ENCODE data around the gene LGALS13.

DNA sequence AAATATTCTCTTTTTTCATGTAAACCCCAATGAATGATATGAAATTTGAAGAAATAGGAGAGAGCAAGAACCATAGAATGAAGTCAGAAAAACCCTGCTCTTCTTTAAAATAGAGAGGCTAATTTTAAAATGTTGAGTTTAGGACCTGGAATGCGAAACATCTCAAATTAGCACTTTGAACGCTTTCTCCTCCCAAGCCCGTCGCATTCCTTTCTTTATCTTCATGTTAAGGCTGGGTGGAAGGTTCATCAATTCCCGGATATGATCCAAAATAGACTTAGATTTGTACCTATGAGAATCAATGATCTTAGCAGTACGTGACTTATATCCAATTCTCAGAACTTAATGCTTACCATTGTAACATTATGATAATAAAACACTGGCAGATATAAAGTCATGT, 29.3 kb downstream of the LGALS13 start:
- no peak for TF ChIP-seq SUZ12 (IDR thresholded peaks at IDR 0.05; ENCODE audit: extremely low read depth, insufficient read depth, insufficient read length)
- no peak for TF ChIP-seq YY1 (IDR thresholded peaks at IDR 0.05; ENCODE audit: insufficient read depth, insufficient read length)
- no peak for TF ChIP-seq ZNF274 (IDR thresholded peaks at IDR 0.05; ENCODE audit: low read depth, low read length)

Measured in NT2/D1 (cell line).